Hepatocyte (in vitro differentiated cells): ENCODE measurements around the gene ASPSCR1.

Source experiments
- EZH2 ChIP-seq: fragments of 200-600 bp; sonication (generic); IDR thresholded peaks from 2 replicates; pipeline ENCODE4 v1.6.1; 2016; ENCODE audit warnings: antibody characterized with exemption, mild to moderate bottlenecking, borderline replicate concordance
- EZH2phosphoT487 ChIP-seq: fragments of 200-600 bp; sonication (generic); IDR thresholded peaks from one replicate; pipeline ENCODE4 v1.6.1; 2018; ENCODE audit warnings: antibody characterized with exemption, mild to moderate bottlenecking, low read depth, moderate library complexity; ENCODE audit not compliant: unreplicated experiment, severe bottlenecking
- TF ChIP-seq, protein P1 (sequence below): fragments of 200-600 bp; sonication (generic); IDR thresholded peaks from 2 replicates; pipeline ENCODE4 v1.5.1; 2016; ENCODE audit warnings: antibody characterized with exemption, mild to moderate bottlenecking; ENCODE audit not compliant: poor library complexity

DNA sequence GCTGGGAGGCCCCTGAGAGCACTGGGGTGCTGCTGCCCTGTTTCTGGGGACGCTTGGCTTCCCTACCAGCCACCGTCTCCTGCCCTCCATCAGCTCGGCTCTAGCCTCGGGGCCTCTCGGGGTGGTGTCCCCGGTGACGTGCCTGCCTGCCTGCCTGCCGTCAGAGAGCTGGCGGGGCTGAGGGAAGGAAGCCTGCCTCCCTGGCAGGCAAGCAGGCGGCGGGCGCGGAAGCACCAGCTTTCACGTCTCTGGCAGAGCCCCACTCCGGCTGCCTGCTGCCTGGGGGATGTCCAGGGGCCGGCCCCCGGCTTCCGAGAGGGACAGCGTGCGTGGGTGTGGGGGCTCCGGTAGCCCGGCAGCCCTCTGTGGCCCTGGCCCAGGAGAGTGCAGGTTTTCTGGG, 35.9 kb downstream of the ASPSCR1 start:
- TF ChIP-seq, protein P1, sequence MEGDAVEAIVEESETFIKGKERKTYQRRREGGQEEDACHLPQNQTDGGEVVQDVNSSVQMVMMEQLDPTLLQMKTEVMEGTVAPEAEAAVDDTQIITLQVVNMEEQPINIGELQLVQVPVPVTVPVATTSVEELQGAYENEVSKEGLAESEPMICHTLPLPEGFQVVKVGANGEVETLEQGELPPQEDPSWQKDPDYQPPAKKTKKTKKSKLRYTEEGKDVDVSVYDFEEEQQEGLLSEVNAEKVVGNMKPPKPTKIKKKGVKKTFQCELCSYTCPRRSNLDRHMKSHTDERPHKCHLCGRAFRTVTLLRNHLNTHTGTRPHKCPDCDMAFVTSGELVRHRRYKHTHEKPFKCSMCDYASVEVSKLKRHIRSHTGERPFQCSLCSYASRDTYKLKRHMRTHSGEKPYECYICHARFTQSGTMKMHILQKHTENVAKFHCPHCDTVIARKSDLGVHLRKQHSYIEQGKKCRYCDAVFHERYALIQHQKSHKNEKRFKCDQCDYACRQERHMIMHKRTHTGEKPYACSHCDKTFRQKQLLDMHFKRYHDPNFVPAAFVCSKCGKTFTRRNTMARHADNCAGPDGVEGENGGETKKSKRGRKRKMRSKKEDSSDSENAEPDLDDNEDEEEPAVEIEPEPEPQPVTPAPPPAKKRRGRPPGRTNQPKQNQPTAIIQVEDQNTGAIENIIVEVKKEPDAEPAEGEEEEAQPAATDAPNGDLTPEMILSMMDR, result no peak
- TF ChIP-seq EZH2phosphoT487, result no peak
- no peak for TF ChIP-seq EZH2
